Ectodermal cell (in vitro differentiated cells): ENCODE measurements around the gene LOXL3.

Experiments
- H3K27ac ChIP-seq: 2 replicates; pipeline ENCODE4 v1.7.0; 2013; ENCODE audit warnings: mild to moderate bottlenecking, low read depth, low read length; ENCODE audit not compliant: insufficient read depth, poor library complexity, severe bottlenecking
- H3K27me3 ChIP-seq: 2 replicates; pipeline ENCODE4 v1.7.0; 2013; ENCODE audit warnings: mild to moderate bottlenecking, low read length; ENCODE audit not compliant: insufficient read depth, control insufficient read depth, poor library complexity, severe bottlenecking
- H3K36me3 ChIP-seq: one replicate; pipeline ENCODE4 v1.7.0; 2013; ENCODE audit warnings: low read length; ENCODE audit not compliant: control insufficient read depth, insufficient read depth
- H3K4me1 ChIP-seq: one replicate; pipeline ENCODE4 v1.7.0; 2013; ENCODE audit warnings: low read length; ENCODE audit not compliant: control insufficient read depth, insufficient read depth
- H3K4me3 ChIP-seq: 2 replicates; pipeline ENCODE4 v1.7.0; 2013; ENCODE audit warnings: low read depth, low read length, control low read depth; ENCODE audit not compliant: insufficient read depth
- H3K9me3 ChIP-seq: 2 replicates; pipeline ENCODE4 v1.7.0; 2013; ENCODE audit warnings: mild to moderate bottlenecking, low read length, moderate library complexity; ENCODE audit not compliant: control insufficient read depth
- WGBS, 2 experiments: methylation state at CpG; one replicate each; pipeline ENCODE4 v1.1.7; 2013; ENCODE audit warnings: missing lambda C conversion rate in 2 of 2; 5-methylcytosine and 5-hydroxymethylcytosine counted together

Gene LOXL3

GRCh38 chr2:74527741-74528140 is 26.0 kb downstream of the LOXL3 start:
- Histone ChIP-seq H3K4me3 (no peak overlapping the region), H3K36me3 (peaks cover 23% of the 10 kb centered on the region), H3K27ac (no peak overlapping the region), H3K27me3 (no peaks in the 10 kb centered on the region), H3K4me1 (peaks cover 8% of the 10 kb centered on the region), H3K9me3 (no peaks in the 10 kb centered on the region)
- 94 to 95% methylated on average over 9 of the region's 9 CpGs for WGBS, 2 experiments

- H3K4me3 ChIP-seq: no peak overlapping the region
- WGBS, 2 experiments: 97% methylated on average over 11 of the region's 11 CpGs
- peaks cover 18% of the 10 kb centered on the region for H3K36me3 ChIP-seq
- H3K4me1 ChIP-seq: peaks cover 8% of the 10 kb centered on the region
- no peak overlapping the region for H3K27ac ChIP-seq
- no peaks in the 10 kb centered on the region for H3K9me3 ChIP-seq
- peaks cover 4% of the 10 kb centered on the region for H3K27me3 ChIP-seq
These were observed 27.0 kb downstream of the LOXL3 start for GRCh38 chr2:74526649-74527230.

GRCh38 chr2:74525717-74526648 is 27.8 kb downstream of the LOXL3 start, which contains the start of gene DQX1:
TSS of gene DQX1 (minus strand) at chr2:74526231. CDS start at chr2:74525729, 502 bp downstream.
- Histone ChIP-seq H3K4me1 (peaks cover 8% of the 10 kb centered on the region), H3K36me3 (peaks cover 18% of the 10 kb centered on the region), H3K27ac (no peak within 1 kb of the TSS), H3K27me3 (peaks cover 11% of the 10 kb centered on the region), H3K4me3 (no peak within 1 kb of the TSS), H3K9me3 (no peaks in the 10 kb centered on the region)
- 93 to 94% methylated on average over 10 to 11 of the region's 11 CpGs for WGBS, 2 experiments

- WGBS, 2 experiments: 91 to 95% methylated on average over 10 of the region's 10 CpGs
- Histone ChIP-seq H3K4me3 (no peak overlapping the region), H3K27ac (no peak overlapping the region), H3K4me1 (peaks cover 8% of the 10 kb centered on the region), H3K36me3 (peaks cover 18% of the 10 kb centered on the region), H3K27me3 (peaks cover 18% of the 10 kb centered on the region), H3K9me3 (no peaks in the 10 kb centered on the region)
These were observed 28.6 kb downstream of the LOXL3 start for GRCh38 chr2:74524955-74525716.

GRCh38 chr2:74524005-74524404 is 29.7 kb downstream of the LOXL3 start:
- H3K4me1 ChIP-seq: peaks cover 8% of the 10 kb centered on the region
- H3K4me3 ChIP-seq: no peak overlapping the region
- 92 to 93% methylated on average over 9 of the region's 9 CpGs for WGBS, 2 experiments
- peaks cover 18% of the 10 kb centered on the region for H3K36me3 ChIP-seq
- H3K27ac ChIP-seq: no peak overlapping the region
- no peaks in the 10 kb centered on the region for H3K9me3 ChIP-seq
- H3K27me3 ChIP-seq: peaks cover 30% of the 10 kb centered on the region

GRCh38 chr2:74522516-74522915 is 31.2 kb downstream of the LOXL3 start:
- Histone ChIP-seq H3K27ac (no peak overlapping the region), H3K9me3 (no peaks in the 10 kb centered on the region), H3K4me3 (no peak overlapping the region), H3K4me1 (no peaks in the 10 kb centered on the region), H3K36me3 (peaks cover 11% of the 10 kb centered on the region), H3K27me3 (peaks cover 45% of the 10 kb centered on the region)
- WGBS, 2 experiments: 81 to 89% methylated on average over 3 of the region's 3 CpGs

- Histone ChIP-seq H3K4me1 (peaks cover 15% of the 10 kb centered on the region), H3K9me3 (no peaks in the 10 kb centered on the region), H3K27me3 (peaks cover 98% of the 10 kb centered on the region), H3K27ac (no peak overlapping the region), H3K36me3 (no peaks in the 10 kb centered on the region), H3K4me3 (no peak overlapping the region)
- 86 to 88% methylated on average over 13 of the region's 13 CpGs for WGBS, 2 experiments
These were observed 37.1 kb downstream of the LOXL3 start for GRCh38 chr2:74516650-74517049.

- Histone ChIP-seq H3K9me3 (no peaks in the 10 kb centered on the region), H3K4me1 (peaks cover 15% of the 10 kb centered on the region), H3K4me3 (no peak overlapping the region), H3K27me3 (peaks cover 98% of the 10 kb centered on the region), H3K36me3 (no peaks in the 10 kb centered on the region), H3K27ac (no peak overlapping the region)
- WGBS, 2 experiments: 7 to 8% methylated on average over 72 of the region's 72 CpGs
These were observed 37.6 kb downstream of the LOXL3 start for GRCh38 chr2:74515981-74516633.

- Histone ChIP-seq H3K27ac (no peak overlapping the region), H3K4me1 (peaks cover 15% of the 10 kb centered on the region)
These were observed 38.3 kb downstream of the LOXL3 start for GRCh38 chr2:74515271-74515980.

More at GRCh38 chr2:74515271-74515980, 38.3 kb downstream of the LOXL3 start:
- H3K4me3 ChIP-seq: no peak overlapping the region
- no peaks in the 10 kb centered on the region for H3K9me3 ChIP-seq
- H3K36me3 ChIP-seq: no peaks in the 10 kb centered on the region
- 3% methylated on average over 60 of the region's 60 CpGs for WGBS, 2 experiments
- H3K27me3 ChIP-seq: peaks cover 100% of the 10 kb centered on the region
